IMR-90 (cell line): ENCODE data around the gene BET1. TPM values are rescaled to one million over a fixed set of nuclear protein-coding genes. Genes with fewer than 3 reads are reported as not detected.

ENCODE experiments used
- ATAC-seq: fragments of 200-7000 bp; cut with Tn5 transposase; 2 replicates; pipeline ENCODE4 v1.9.1; 2020; ENCODE audit warnings: low read depth, mild to moderate bottlenecking, moderate library complexity
- BruUV-seq: library from RNA; stranded (reverse); fragments of 400-500 nt; replicated peaks from 2 replicates; lab custom pipeline; 2021; lab: Mats Ljungman, UMichigan
- CTCF ChIA-PET: fragments of 300-600 bp; formaldehyde crosslinking; extraction: SDS; loops from one replicate; lab custom pipeline; 2021; ENCODE audit warnings: antibody characterized with exemption; lab: Yijun Ruan, JAX
- POLR2A ChIA-PET: fragments of 300-600 bp; sonication (Branson Sonifier 250); formaldehyde crosslinking; loops from one replicate; lab custom pipeline; 2022; ENCODE audit warnings: antibody characterized with exemption; ENCODE audit not compliant: unreplicated experiment; lab: Charles Lee
- DNase-seq: peaks from one replicate; pipeline ENCODE4 v3.0.0; 2013
- H2AFZ ChIP-seq: replicated peaks from 2 replicates; pipeline ENCODE3; 2013; ENCODE audit warnings: low read length, mild to moderate bottlenecking; ENCODE audit not compliant: poor library complexity
- H2AK5ac ChIP-seq: 2 replicates; pipeline ENCODE4 v1.6.1; 2013; ENCODE audit warnings: low read depth, low read length, inconsistent platforms
- H2AK9ac ChIP-seq: replicated peaks from 2 replicates; pipeline ENCODE3; 2013; ENCODE audit warnings: mild to moderate bottlenecking, low read depth, low read length, moderate library complexity; ENCODE audit not compliant: poor library complexity
- H2BK120ac ChIP-seq: 2 replicates; pipeline ENCODE4 v1.6.1; 2013; ENCODE audit warnings: low read depth, low read length, inconsistent platforms
- H2BK15ac ChIP-seq: 3 replicates; pipeline ENCODE4 v1.6.1; 2013; ENCODE audit warnings: low read depth, low read length, inconsistent platforms
- H2BK20ac ChIP-seq: 2 replicates; pipeline ENCODE4 v1.6.1; 2013; ENCODE audit warnings: low read depth, mild to moderate bottlenecking, inconsistent platforms, low read length, moderate library complexity
- H2BK5ac ChIP-seq: 2 replicates; pipeline ENCODE4 v1.6.1; 2013; ENCODE audit warnings: mild to moderate bottlenecking, low read depth, low read length, inconsistent platforms; ENCODE audit not compliant: poor library complexity, severe bottlenecking
- H3K14ac ChIP-seq: replicated peaks from 2 replicates; pipeline ENCODE4 v1.6.1; 2013; ENCODE audit warnings: low read depth, low read length, inconsistent platforms
- H3K18ac ChIP-seq: 2 replicates; pipeline ENCODE4 v1.6.1; 2013; ENCODE audit warnings: low read depth, low read length, control low read depth
- H3K23ac ChIP-seq: 2 replicates; pipeline ENCODE4 v1.6.1; 2013; ENCODE audit warnings: low read depth, low read length, inconsistent platforms
- H3K27ac ChIP-seq: 2 replicates; pipeline ENCODE4 v1.5.1; 2013; ENCODE audit warnings: mild to moderate bottlenecking, control low read depth, low read length; ENCODE audit not compliant: insufficient read depth
- H3K27me3 ChIP-seq: 2 replicates; pipeline ENCODE4 v1.6.1; 2013; ENCODE audit warnings: low read length; ENCODE audit not compliant: control insufficient read depth, insufficient read depth
- H3K36me3 ChIP-seq: 2 replicates; pipeline ENCODE4 v1.6.1; 2013; ENCODE audit warnings: low read length, mixed read lengths; ENCODE audit not compliant: control insufficient read depth, insufficient read depth
- H3K4ac ChIP-seq: 2 replicates; pipeline ENCODE4 v1.6.1; 2013; ENCODE audit warnings: low read depth, low read length, inconsistent platforms
- H3K4me1 ChIP-seq: 2 replicates; pipeline ENCODE4 v1.6.1; 2013; ENCODE audit warnings: low read length, mixed read lengths; ENCODE audit not compliant: control insufficient read depth, insufficient read depth
- H3K4me2 ChIP-seq: 2 replicates; pipeline ENCODE4 v1.6.1; 2013; ENCODE audit warnings: low read depth, mild to moderate bottlenecking, control low read depth, low read length, moderate library complexity
- H3K4me3 ChIP-seq: 2 replicates; pipeline ENCODE4 v1.5.1; 2013; ENCODE audit warnings: low read depth, mild to moderate bottlenecking, control low read depth, low read length, moderate library complexity; ENCODE audit not compliant: insufficient read depth
- H3K56ac ChIP-seq: 2 replicates; pipeline ENCODE4 v1.6.1; 2013; ENCODE audit warnings: low read length, inconsistent platforms; ENCODE audit not compliant: insufficient read depth; ENCODE audit errors: extremely low read depth
- H3K79me1 ChIP-seq, 2 experiments: 2 replicates each; pipeline ENCODE4 v1.6.1; 2013; ENCODE audit warnings: low read length in 2 of 2, inconsistent platforms in 1 of 2, low read depth in 1 of 2
- H3K9ac ChIP-seq: 2 replicates; pipeline ENCODE4 v1.6.1; 2013; ENCODE audit warnings: low read depth, low read length, control low read depth
- H3K9me1 ChIP-seq: 2 replicates; pipeline ENCODE4 v1.6.1; 2013; ENCODE audit warnings: low read length, inconsistent platforms; ENCODE audit not compliant: insufficient read depth
- H3K9me3 ChIP-seq: 2 replicates; pipeline ENCODE4 v1.6.1; 2013; ENCODE audit warnings: low read length; ENCODE audit not compliant: control insufficient read depth, insufficient read depth
- H4K20me1 ChIP-seq: 2 replicates; pipeline ENCODE4 v1.6.1; 2013; ENCODE audit warnings: low read length, inconsistent platforms; ENCODE audit not compliant: insufficient read depth
- H4K5ac ChIP-seq: 2 replicates; pipeline ENCODE4 v1.6.1; 2013; ENCODE audit warnings: mild to moderate bottlenecking, low read depth, low read length, control low read depth
- H4K8ac ChIP-seq, 2 experiments: 2 replicates each; pipeline ENCODE4 v1.6.1; 2013; ENCODE audit warnings: low read depth in 2 of 2, low read length in 2 of 2, control low read depth in 1 of 2, inconsistent platforms in 1 of 2
- H4K91ac ChIP-seq: 2 replicates; pipeline ENCODE4 v1.6.1; 2013; ENCODE audit warnings: low read depth, low read length, inconsistent platforms; ENCODE audit not compliant: insufficient read depth
- BHLHE40 ChIP-seq: fragments of 150-350 bp; IDR thresholded peaks from 2 replicates; pipeline ENCODE4 v1.6.1; 2016; ENCODE audit warnings: mild to moderate bottlenecking, low read depth, low read length
- CEBPB ChIP-seq: IDR thresholded peaks from 2 replicates; pipeline ENCODE4 v1.6.1; 2012; ENCODE audit warnings: low read depth, low read length, improper control_type of control experiment
- CHD1 ChIP-seq: IDR thresholded peaks from 2 replicates; pipeline ENCODE4 v1.6.1; 2012; ENCODE audit warnings: low read depth, low read length, improper control_type of control experiment
- CTCF ChIP-seq: conservative IDR thresholded peaks from 2 replicates; pipeline ENCODE4 v1.5.1; 2012; ENCODE audit warnings: mild to moderate bottlenecking, low read depth, low read length, improper control_type of control experiment
- FOS ChIP-seq: fragments of 150-350 bp; IDR thresholded peaks from 2 replicates; pipeline ENCODE4 v1.6.1; 2016; ENCODE audit warnings: low read depth, low read length
- MAFK ChIP-seq: IDR thresholded peaks from 2 replicates; pipeline ENCODE4 v1.6.1; 2012; ENCODE audit warnings: low read depth, low read length, improper control_type of control experiment
- MAZ ChIP-seq: IDR thresholded peaks from 2 replicates; pipeline ENCODE4 v1.6.1; 2012; ENCODE audit warnings: low read depth, mild to moderate bottlenecking, low read length, improper control_type of control experiment, moderate library complexity, borderline replicate concordance
- MXI1 ChIP-seq: IDR thresholded peaks from 2 replicates; pipeline ENCODE4 v1.6.1; 2012; ENCODE audit warnings: low read depth, mild to moderate bottlenecking, low read length, moderate library complexity, borderline replicate concordance
- NFE2L2 ChIP-seq: fragments of 150-350 bp; IDR thresholded peaks from 2 replicates; pipeline ENCODE4 v1.6.1; 2016; ENCODE audit warnings: low read depth, mild to moderate bottlenecking, low read length
- POLR2A ChIP-seq: IDR thresholded peaks from 2 replicates; pipeline ENCODE4 v1.6.1; 2012; ENCODE audit warnings: mild to moderate bottlenecking, low read depth, low read length
- RAD21 ChIP-seq: IDR thresholded peaks from 2 replicates; pipeline ENCODE4 v1.6.1; 2012; ENCODE audit warnings: low read length, improper control_type of control experiment
- RCOR1 ChIP-seq: IDR thresholded peaks from 2 replicates; pipeline ENCODE4 v1.6.1; 2012; ENCODE audit warnings: mild to moderate bottlenecking, low read length, improper control_type of control experiment; ENCODE audit not compliant: insufficient replicate concordance
- RFX5 ChIP-seq: IDR thresholded peaks from 2 replicates; pipeline ENCODE4 v1.8.0; 2012; ENCODE audit warnings: low read depth, mild to moderate bottlenecking, low read length, moderate library complexity
- SMC3 ChIP-seq: fragments of 150-350 bp; IDR thresholded peaks from 2 replicates; pipeline ENCODE4 v1.6.1; 2016; ENCODE audit warnings: low read depth, mild to moderate bottlenecking, antibody characterized with exemption, low read length, moderate library complexity
- WGBS, 2 experiments: methylation state at CpG; one replicate each; pipeline versions ENCODE4 v1.1.5 to v1.1.7; 2013; ENCODE audit warnings: missing lambda C conversion rate in 2 of 2; ENCODE audit not compliant: insufficient read length in 1 of 2; ENCODE audit errors: extremely low coverage in 2 of 2; 5-methylcytosine and 5-hydroxymethylcytosine counted together
- dilution Hi-C: fragments of 300-500 bp; cut with HindIII; formaldehyde crosslinking; loops from one replicate; pipeline ENCODE4 v1.14.3; 2018; ENCODE audit warnings: low sequenced_read_pairs; ENCODE audit not compliant: unreplicated experiment
- in situ Hi-C: fragments of 300-500 bp; cut with MboI; formaldehyde crosslinking; loops from 3 replicates; pipeline ENCODE4 v1.14.3; 2019; ENCODE audit warnings: low sequenced_read_pairs, inconsistent platforms, mixed read lengths
- intact Hi-C: fragments of 100-400 bp; cut with micrococcal nuclease; formaldehyde crosslinking; loops from 2 replicates; pipeline ENCODE4 v1.10.0; 2022
- polyA plus RNA-seq, 3 experiments: library from polyadenylated mRNA; depleted of rRNA; stranded (reverse); fragments of >200 nt; gene quantifications; 2 replicates each; pipeline ENCODE4 v1.2.3, GENCODE V29; 2012; ENCODE audit warnings: low replicate concordance in 1 of 3
- total RNA-seq: library from RNA; depleted of rRNA; stranded (reverse); fragments of >200 nt; gene quantifications from 2 replicates; pipeline ENCODE4 v1.2.3, GENCODE V29; 2012
- TF ChIP-seq, protein P1 (sequence below): fragments of 150-350 bp; IDR thresholded peaks from 2 replicates; pipeline ENCODE4 v1.6.1; 2016; ENCODE audit warnings: low read depth, mild to moderate bottlenecking, low read length, moderate library complexity, borderline replicate concordance
- TF ChIP-seq, protein P2 (sequence below): fragments of 150-350 bp; IDR thresholded peaks from 2 replicates; pipeline ENCODE4 v1.6.1; 2017; ENCODE audit warnings: mild to moderate bottlenecking, antibody characterized with exemption, low read length, low read depth

BET1 gene
- total and polyA plus RNA-seq, 2 of the 4 experiments (the other 2 are of a cell fraction), result 9.9 to 33.2 TPM

GRCh38 chr7:93957767-93958166 lies 46.4 kb downstream of the BET1 start:
- no TSS peak for BruUV-seq
- Histone ChIP-seq H2AK9ac (no peak overlapping the region), H3K4me2 (peak overlapping the region; percentile 26; the same call in 1 of the 2 replicates), H4K91ac (no peak overlapping the region), H3K56ac (no peak overlapping the region), H3K9me3 (no peaks in the 10 kb centered on the region), H3K36me3 (no peaks in the 10 kb centered on the region), H2BK120ac (peak overlapping the region; percentile 31; the same call in 1 of the 2 replicates), H3K27me3 (no peaks in the 10 kb centered on the region), H3K4me1 (peaks cover 4% of the 10 kb centered on the region), H3K79me1 (no peaks in the 10 kb centered on the region), H4K20me1 (no peaks in the 10 kb centered on the region), H3K9ac (no peak overlapping the region), H2BK15ac (no peak overlapping the region), H4K8ac (peak overlapping the region in 1 of 2 experiments; percentile 2; a peak in 1 of 4 replicates), H3K4me3 (no peak overlapping the region), H2AK5ac (no peak overlapping the region), H3K23ac (no peak overlapping the region), H2BK20ac (no peak overlapping the region), H3K27ac (no peak overlapping the region), H2AFZ (no peak overlapping the region), H2BK5ac (peak overlapping the region; percentile 18), H3K4ac (no peak overlapping the region), H4K5ac (no peak overlapping the region; the same call in 1 of the 2 replicates), H3K14ac (no peak overlapping the region), H3K9me1 (peaks cover 4% of the 10 kb centered on the region; the same call in 1 of the 2 replicates), H3K18ac (peak overlapping the region; percentile 84; the same call in 1 of the 2 replicates)
- POLR2A ChIA-PET, result no interaction called here
- dilution Hi-C loops, result no loop called here
- TF ChIP-seq MAFK, result no peak
- TF ChIP-seq CEBPB, result no peak
- TF ChIP-seq RCOR1, result no peak
- TF ChIP-seq POLR2A, result no peak
- TF ChIP-seq, protein P1, sequence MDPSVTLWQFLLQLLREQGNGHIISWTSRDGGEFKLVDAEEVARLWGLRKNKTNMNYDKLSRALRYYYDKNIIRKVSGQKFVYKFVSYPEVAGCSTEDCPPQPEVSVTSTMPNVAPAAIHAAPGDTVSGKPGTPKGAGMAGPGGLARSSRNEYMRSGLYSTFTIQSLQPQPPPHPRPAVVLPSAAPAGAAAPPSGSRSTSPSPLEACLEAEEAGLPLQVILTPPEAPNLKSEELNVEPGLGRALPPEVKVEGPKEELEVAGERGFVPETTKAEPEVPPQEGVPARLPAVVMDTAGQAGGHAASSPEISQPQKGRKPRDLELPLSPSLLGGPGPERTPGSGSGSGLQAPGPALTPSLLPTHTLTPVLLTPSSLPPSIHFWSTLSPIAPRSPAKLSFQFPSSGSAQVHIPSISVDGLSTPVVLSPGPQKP, result no peak
- TF ChIP-seq SMC3, result no peak
- no peak for TF ChIP-seq CTCF
- no peak for TF ChIP-seq FOS
- no peak for TF ChIP-seq RFX5
- no peak for TF ChIP-seq CHD1
- no peak for TF ChIP-seq NFE2L2
- TF ChIP-seq RAD21, result no peak
- TF ChIP-seq BHLHE40, result no peak
- no peak for TF ChIP-seq MXI1
- TF ChIP-seq MAZ, result no peak
- TF ChIP-seq, protein P2, sequence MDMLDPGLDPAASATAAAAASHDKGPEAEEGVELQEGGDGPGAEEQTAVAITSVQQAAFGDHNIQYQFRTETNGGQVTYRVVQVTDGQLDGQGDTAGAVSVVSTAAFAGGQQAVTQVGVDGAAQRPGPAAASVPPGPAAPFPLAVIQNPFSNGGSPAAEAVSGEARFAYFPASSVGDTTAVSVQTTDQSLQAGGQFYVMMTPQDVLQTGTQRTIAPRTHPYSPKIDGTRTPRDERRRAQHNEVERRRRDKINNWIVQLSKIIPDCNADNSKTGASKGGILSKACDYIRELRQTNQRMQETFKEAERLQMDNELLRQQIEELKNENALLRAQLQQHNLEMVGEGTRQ, result no peak
- no CpG with 5 or more reads among the region's 1 CpG for WGBS, 2 experiments
- CTCF ChIA-PET, result interaction anchor here (1.1 kb wide), 1 partner anchor 13 kb away, joined by 3 read pairs; no protein-coding TSS in a partner anchor
- ATAC-seq (no peak; the same call in 1 of the 2 replicates), DNase-seq (no peak)
- in situ Hi-C loops, result no loop called here
- intact Hi-C loops, result no loop called here
